Glutamatergic neuron (in vitro differentiated cells): ENCODE results near the gene SPAG7. TPM values are rescaled to one million over a fixed set of nuclear protein-coding genes. Genes with fewer than 3 reads are reported as not detected.

ENCODE experiments used
- DNase-seq: peaks from one replicate; pipeline ENCODE4 v3.0.0; 2022
- H3K27ac Mint-ChIP-seq: one replicate; pipeline ENCODE4 v1.8.0; 2020; ENCODE audit warnings: mild to moderate bottlenecking, mixed read lengths, inconsistent platforms; ENCODE audit not compliant: unreplicated experiment
- H3K27me3 Mint-ChIP-seq: one replicate; pipeline ENCODE4 v1.8.0; 2020; ENCODE audit warnings: mild to moderate bottlenecking, moderate library complexity, mixed read lengths, inconsistent platforms; ENCODE audit not compliant: unreplicated experiment
- H3K36me3 Mint-ChIP-seq: one replicate; pipeline ENCODE4 v1.8.0; 2020; ENCODE audit warnings: mild to moderate bottlenecking, mixed read lengths, inconsistent platforms; ENCODE audit not compliant: unreplicated experiment
- H3K4me1 Mint-ChIP-seq: one replicate; pipeline ENCODE4 v1.8.0; 2020; ENCODE audit warnings: mild to moderate bottlenecking, low read depth, mixed read lengths, inconsistent platforms; ENCODE audit not compliant: unreplicated experiment
- H3K4me3 Mint-ChIP-seq: one replicate; pipeline ENCODE4 v1.8.0; 2020; ENCODE audit warnings: mild to moderate bottlenecking, mixed read lengths, inconsistent platforms; ENCODE audit not compliant: unreplicated experiment
- H3K9me3 Mint-ChIP-seq: one replicate; pipeline ENCODE4 v1.8.0; 2020; ENCODE audit warnings: mild to moderate bottlenecking, moderate library complexity, mixed read lengths, inconsistent platforms; ENCODE audit not compliant: unreplicated experiment
- long read RNA-seq: library from polyadenylated mRNA; unstranded; transcript quantifications from one replicate; pipeline ENCODE4 v2.0.0, GENCODE V29; 2020; ENCODE audit not compliant: unreplicated experiment
- total RNA-seq: library from RNA; stranded (reverse); fragmentation: NEBNext Ultra II Directional; extraction: Animal tissue kit (Norgen Biotek cat#: 25700); gene quantifications from one replicate; pipeline ENCODE4 v1.2.1, GENCODE V29; 2021; ENCODE audit not compliant: unreplicated experiment
- TF ChIP-seq, protein P1 (sequence below): fragments of 200-600 bp; sonication (generic); IDR thresholded peaks from one replicate; pipeline ENCODE4 v1.5.0; 2021; ENCODE audit not compliant: partially characterized antibody, unreplicated experiment

Gene SPAG7, protein sequence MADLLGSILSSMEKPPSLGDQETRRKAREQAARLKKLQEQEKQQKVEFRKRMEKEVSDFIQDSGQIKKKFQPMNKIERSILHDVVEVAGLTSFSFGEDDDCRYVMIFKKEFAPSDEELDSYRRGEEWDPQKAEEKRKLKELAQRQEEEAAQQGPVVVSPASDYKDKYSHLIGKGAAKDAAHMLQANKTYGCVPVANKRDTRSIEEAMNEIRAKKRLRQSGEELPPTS
- total RNA-seq = 69.6 TPM
- long read RNA-seq, transcript SPAG7-201 (7 exons, 1,058 nt) = major isoform, 51 of 77 reads
- long read RNA-seq, transcript SPAG7-207 (6 exons, 1,094 nt) = minor isoform, 8 of 77 reads
- long read RNA-seq, partial matches to known transcripts = 2 of 77 reads
- long read RNA-seq, other reads (novel, unspliced or antisense) = 14 of 77 reads

DNA sequence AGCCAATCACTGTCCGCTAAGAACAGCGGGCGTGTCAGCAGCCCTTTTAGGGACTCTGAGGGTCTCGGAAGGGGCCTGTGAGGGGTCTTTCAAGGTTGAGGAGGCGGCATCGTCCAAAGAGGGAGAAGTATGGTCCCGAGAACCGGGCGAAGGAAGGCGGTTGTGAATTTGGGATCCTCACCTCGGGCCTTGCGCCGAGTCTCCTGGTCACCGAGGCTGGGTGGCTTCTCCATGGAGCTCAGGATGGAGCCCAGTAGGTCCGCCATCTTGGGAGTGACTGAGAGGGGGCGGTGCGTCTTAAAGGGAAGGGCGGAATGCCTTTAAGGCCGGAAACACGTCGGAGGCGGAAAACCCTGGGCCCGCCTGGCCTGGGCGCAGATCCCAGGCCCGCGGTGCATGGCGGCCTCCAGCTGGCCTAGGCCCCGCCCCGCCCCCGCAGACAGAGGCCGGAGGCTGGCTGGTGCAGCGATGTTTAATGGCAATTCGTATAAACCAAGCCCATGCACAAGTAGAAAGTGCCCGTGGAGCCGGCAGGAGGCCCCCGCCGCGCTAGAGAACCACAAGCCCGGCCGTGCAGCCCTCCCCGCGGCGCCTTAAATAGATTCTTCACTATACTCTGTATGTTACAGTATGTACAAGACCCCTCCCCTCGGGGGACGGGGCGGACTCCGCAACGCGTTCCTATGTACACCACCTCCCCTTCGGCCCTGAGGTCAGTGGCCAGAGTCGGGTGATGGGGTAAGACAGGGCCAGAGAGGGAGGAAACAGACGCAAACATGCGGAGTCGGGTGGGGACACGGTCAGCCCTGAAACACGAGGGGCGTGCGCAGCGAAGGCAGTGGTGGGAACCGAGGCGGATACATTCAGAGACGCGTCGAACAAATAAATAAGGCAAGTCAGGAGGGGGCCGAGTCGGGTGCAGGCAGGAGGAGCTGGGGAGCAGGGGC, at the start of gene SPAG7:
Gene SPAG7 (minus strand): TSS at position 279 of the 947 bp plus-strand sequence. CDS start 13 bp downstream, at position 266.
- TF ChIP-seq, protein P1, sequence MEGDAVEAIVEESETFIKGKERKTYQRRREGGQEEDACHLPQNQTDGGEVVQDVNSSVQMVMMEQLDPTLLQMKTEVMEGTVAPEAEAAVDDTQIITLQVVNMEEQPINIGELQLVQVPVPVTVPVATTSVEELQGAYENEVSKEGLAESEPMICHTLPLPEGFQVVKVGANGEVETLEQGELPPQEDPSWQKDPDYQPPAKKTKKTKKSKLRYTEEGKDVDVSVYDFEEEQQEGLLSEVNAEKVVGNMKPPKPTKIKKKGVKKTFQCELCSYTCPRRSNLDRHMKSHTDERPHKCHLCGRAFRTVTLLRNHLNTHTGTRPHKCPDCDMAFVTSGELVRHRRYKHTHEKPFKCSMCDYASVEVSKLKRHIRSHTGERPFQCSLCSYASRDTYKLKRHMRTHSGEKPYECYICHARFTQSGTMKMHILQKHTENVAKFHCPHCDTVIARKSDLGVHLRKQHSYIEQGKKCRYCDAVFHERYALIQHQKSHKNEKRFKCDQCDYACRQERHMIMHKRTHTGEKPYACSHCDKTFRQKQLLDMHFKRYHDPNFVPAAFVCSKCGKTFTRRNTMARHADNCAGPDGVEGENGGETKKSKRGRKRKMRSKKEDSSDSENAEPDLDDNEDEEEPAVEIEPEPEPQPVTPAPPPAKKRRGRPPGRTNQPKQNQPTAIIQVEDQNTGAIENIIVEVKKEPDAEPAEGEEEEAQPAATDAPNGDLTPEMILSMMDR = no peak
- no peak within 1 kb of the TSS for H3K4me3 Mint-ChIP-seq
- H3K9me3 Mint-ChIP-seq = peaks cover 5% of the 10 kb centered on the region
- H3K27me3 Mint-ChIP-seq = peaks cover 21% of the 10 kb centered on the region
- no peaks in the 10 kb centered on the region for H3K36me3 Mint-ChIP-seq
- H3K27ac Mint-ChIP-seq = no peak within 1 kb of the TSS
- H3K4me1 Mint-ChIP-seq = peaks cover 20% of the 10 kb centered on the region
- peak; percentile 94 for DNase-seq

DNA sequence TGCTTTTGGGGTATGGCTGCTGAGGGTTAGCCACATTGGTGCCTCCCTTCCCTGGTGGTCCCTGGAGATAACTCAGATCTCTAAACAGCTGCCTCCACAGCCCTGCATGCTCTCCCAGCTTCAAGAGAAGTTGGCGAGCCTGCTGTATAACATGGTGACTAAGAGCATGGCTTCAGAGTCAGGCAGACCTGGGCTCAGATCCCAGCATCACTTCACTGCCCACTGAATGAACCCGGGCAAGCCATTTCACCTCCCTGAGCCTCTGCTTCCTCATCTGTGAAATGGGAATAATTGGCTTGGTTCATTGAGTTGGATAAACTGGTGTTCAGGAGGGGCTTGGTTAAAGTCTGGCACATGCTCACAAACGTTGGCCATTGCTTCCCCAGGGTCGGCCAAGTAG, 46.7 kb upstream of the SPAG7 start:
- Mint-ChIP-seq H3K36me3 (no peaks in the 10 kb centered on the region), H3K4me3 (no peak overlapping the region), H3K27ac (no peak overlapping the region), H3K9me3 (peaks cover 2% of the 10 kb centered on the region), H3K4me1 (no peaks in the 10 kb centered on the region), H3K27me3 (peaks cover 4% of the 10 kb centered on the region)
- TF ChIP-seq, protein P1 = no peak
- no peak for DNase-seq

DNA sequence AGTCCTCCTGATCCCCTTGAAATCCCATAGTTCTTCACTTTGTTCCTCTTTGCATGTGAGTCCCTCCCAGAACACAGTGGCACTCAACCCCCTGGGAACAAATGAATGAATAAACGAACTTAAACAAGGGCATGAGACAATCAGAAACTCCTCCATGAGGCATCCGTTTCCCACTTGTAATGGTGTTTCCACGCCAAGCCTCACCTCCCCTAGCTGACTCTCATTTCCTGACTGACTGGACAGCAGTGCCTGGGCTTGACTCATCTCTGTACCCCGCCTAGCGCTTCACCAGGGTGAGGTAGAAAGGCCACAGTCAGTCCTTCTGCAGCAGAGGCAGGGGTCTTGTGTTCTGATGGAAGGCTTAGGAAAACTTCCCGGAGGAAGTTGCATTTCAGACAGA, 44.3 kb upstream of the SPAG7 start:
- Mint-ChIP-seq H3K36me3 (no peaks in the 10 kb centered on the region), H3K27me3 (peaks cover 2% of the 10 kb centered on the region), H3K4me1 (no peaks in the 10 kb centered on the region), H3K9me3 (no peaks in the 10 kb centered on the region), H3K27ac (no peak overlapping the region), H3K4me3 (no peak overlapping the region)
- no peak for DNase-seq
- TF ChIP-seq, protein P1 = no peak

DNA sequence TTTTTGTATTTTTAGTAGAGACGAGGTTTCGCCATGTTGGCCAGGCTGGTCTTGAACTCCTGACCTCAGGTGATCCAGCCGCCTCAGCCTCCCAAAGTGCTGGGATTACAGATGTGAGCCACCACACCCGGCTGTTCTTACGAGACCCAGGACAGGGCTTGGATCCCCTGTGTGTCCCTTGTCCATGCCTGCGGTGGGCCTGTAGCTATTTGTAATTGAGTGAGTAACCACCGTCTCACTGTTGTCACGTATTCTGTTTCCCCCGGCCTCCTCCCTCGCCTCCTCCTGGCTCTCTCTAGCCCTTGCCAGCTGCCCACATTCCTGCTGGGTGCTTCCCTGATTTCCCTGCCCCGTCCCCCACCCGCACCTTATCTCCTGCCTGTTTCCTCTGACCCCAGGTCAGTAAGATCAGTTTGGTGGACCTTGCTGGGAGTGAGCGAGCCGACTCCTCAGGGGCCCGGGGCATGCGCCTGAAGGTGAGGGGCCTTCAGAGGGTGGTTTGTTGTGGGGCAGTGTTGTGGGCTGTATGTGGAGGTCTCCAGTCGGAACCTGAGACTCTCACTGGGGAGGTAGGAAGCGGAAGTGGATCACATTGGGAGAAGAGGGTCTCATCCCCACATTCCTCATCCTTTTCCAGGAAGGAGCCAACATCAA, 35.7 kb upstream of the SPAG7 start:
- TF ChIP-seq, protein P1 = no peak
- no peak overlapping the region for H3K4me3 Mint-ChIP-seq
- H3K36me3 Mint-ChIP-seq = peaks cover 11% of the 10 kb centered on the region
- H3K9me3 Mint-ChIP-seq = peaks cover 5% of the 10 kb centered on the region
- H3K27me3 Mint-ChIP-seq = peaks cover 11% of the 10 kb centered on the region
- no peak overlapping the region for H3K27ac Mint-ChIP-seq
- DNase-seq = no peak
- peaks cover 4% of the 10 kb centered on the region for H3K4me1 Mint-ChIP-seq
